ENCODE results near the gene AKNA. TPM values are rescaled to one million over a fixed set of nuclear protein-coding genes. Genes with fewer than 3 reads are reported as not detected.
"Not testable (repeated sequence)": the region's sequence is repeated elsewhere in the genome, so short reads cannot be mapped to it uniquely, and the experiment has no call there.

The AKNA gene
- total RNA-seq, 1 experiment from 2014 or later: 10.1 TPM

DNA sequence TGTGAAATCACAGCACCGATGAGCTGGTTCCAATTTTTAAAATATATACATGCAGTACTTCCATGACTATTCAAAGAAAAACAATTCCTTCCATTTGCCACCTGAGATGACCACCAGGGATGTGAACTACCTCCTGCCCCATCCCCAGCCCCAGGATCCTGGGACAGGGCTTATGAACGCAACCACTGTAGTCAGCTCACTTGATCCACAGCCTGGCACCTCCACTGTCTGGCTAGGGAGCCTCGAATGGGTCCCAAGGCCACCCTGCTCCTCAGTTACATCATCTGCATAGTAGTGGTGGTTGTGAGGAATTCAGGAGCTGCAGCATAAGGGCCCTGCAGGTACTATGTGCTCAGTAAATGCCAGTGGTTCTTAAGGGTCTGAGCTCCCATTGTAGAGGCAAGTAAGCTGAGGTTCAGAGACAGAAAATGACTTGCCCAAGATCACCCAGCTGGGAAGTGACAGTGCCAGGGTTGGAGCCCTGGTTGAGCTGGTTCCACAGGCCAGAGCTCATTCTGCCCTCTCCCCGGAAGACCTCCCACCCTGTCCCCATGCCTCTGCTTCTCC lies 55.2 kb downstream of the AKNA start:
- POLR2A ChIA-PET: interaction anchor here (0.5 kb wide), 1 partner anchor 290 kb away, joined by 3 read pairs; no protein-coding TSS in a partner anchor

DNA sequence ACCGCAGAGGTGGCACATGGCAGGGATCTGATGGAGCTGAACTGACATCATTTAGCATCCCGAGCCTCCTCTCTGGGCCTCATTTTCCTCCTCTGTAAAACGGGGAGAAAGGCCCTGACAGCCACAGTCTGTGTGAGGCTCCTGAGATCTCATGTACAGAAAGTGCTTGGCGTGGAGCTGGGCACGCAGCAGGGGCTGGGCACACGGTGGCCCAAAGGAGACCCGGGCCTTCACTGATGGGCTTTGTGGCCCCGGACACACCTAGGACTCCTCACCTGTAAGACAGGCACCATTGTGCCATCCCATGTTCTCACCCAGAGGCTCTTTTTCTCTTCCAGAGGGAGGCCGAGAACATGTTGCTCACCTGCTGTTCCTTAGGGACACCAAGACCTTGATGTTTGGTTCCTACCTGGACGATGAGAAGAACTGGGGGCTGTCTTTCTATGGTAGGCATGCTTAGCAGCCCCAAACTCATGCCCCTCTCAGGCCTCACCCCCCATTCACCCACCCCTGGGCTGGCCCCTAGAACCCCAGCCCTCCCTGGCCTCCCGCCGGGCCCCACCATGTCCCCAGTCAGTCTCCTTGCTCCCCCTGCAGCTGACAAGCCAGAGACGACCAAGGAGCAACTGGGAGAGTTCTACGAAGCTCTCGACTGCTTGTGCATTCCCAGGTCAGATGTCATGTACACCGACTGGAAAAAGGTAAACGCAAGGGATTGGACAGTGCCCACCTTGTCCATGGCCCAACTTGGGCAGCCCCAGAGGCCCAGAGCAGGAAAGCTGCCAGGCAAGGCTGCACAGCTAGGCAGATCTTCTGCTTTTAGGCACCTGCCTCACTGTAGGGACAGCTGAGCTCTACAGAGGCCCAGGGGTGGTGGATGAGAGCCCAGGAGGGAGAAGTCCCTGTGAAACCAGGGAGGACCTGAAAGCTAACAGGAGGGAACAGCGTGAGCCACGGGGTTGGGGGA lies 56.3 kb downstream of the AKNA start:
- POLR2A ChIA-PET; H3K36me3 ChIP-seq (ENCODE audit: control insufficient read depth, insufficient read depth, low read length); BruUV-seq (replicated peaks); ATAC-seq; intact Hi-C loops (cut with micrococcal nuclease; ENCODE audit: unreplicated experiment); H3K4me3 ChIP-seq (ENCODE audit: low read depth in 2 of 2, low read length in 2 of 2); CTCF ChIA-PET; H3K9me3 ChIP-seq (ENCODE audit: control insufficient read depth, insufficient read depth, low read depth, low read length); H3K4me1 ChIP-seq (ENCODE audit: control insufficient read depth, insufficient read depth, low read length); in situ Hi-C loops (cut with HindIII; ENCODE audit: low pct_unique_long_range_greater_than_20kb, low sequenced_read_pairs); DNase-seq (ENCODE audit: low read depth, low spot score); H3K27me3 ChIP-seq (ENCODE audit: control insufficient read depth, insufficient read depth, low read length); H3K27ac ChIP-seq (ENCODE audit: low read length): not testable (repeated sequence)

More for the DNA sequence above, 55.2 kb downstream of the AKNA start:
- H3K27ac ChIP-seq (ENCODE audit: low read length); H3K4me1 ChIP-seq (ENCODE audit: control insufficient read depth, insufficient read depth, low read length); intact Hi-C loops (cut with micrococcal nuclease; ENCODE audit: unreplicated experiment); H3K4me3 ChIP-seq (ENCODE audit: low read depth in 2 of 2, low read length in 2 of 2); BruUV-seq (replicated peaks); ATAC-seq; in situ Hi-C loops (cut with HindIII; ENCODE audit: low pct_unique_long_range_greater_than_20kb, low sequenced_read_pairs); H3K9me3 ChIP-seq (ENCODE audit: control insufficient read depth, insufficient read depth, low read depth, low read length); DNase-seq (ENCODE audit: low read depth, low spot score); H3K27me3 ChIP-seq (ENCODE audit: control insufficient read depth, insufficient read depth, low read length); H3K36me3 ChIP-seq (ENCODE audit: control insufficient read depth, insufficient read depth, low read length): not testable (repeated sequence)
- CTCF ChIA-PET: interaction anchor here (0.6 kb wide), 1 partner anchor 171 kb away, joined by 3 read pairs; no protein-coding TSS in a partner anchor

DNA sequence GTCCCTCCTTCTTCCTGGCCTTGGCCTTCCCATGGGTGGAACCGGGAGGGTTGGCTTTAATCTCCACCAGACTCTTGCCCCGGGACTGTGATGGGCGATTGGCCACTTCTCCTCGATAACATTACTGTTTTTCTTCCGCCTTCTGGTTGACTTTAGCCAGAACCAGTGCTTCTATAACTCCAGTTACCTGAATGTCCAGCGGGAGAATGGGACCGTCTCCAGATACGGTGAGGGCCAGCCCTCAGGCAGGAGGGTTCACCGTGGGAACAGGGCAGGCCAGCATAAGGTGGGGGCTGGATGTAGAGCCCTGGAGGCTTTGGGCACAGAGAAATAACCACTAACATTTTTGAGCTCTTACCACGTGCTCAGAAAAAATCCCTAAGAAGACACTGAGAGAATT lies 57.1 kb downstream of the AKNA start:
- H3K4me1 ChIP-seq (ENCODE audit: control insufficient read depth, insufficient read depth, low read length): no peaks in the 10 kb centered on the region
- BruUV-seq (replicated peaks): no TSS peak
- CTCF ChIA-PET: no interaction called here
- DNase-seq (ENCODE audit: low read depth, low spot score) (no peak), ATAC-seq (no peak)
- no peaks in the 10 kb centered on the region for H3K9me3 ChIP-seq (ENCODE audit: control insufficient read depth, insufficient read depth, low read depth, low read length)
- TF ChIP-seq, protein P1, sequence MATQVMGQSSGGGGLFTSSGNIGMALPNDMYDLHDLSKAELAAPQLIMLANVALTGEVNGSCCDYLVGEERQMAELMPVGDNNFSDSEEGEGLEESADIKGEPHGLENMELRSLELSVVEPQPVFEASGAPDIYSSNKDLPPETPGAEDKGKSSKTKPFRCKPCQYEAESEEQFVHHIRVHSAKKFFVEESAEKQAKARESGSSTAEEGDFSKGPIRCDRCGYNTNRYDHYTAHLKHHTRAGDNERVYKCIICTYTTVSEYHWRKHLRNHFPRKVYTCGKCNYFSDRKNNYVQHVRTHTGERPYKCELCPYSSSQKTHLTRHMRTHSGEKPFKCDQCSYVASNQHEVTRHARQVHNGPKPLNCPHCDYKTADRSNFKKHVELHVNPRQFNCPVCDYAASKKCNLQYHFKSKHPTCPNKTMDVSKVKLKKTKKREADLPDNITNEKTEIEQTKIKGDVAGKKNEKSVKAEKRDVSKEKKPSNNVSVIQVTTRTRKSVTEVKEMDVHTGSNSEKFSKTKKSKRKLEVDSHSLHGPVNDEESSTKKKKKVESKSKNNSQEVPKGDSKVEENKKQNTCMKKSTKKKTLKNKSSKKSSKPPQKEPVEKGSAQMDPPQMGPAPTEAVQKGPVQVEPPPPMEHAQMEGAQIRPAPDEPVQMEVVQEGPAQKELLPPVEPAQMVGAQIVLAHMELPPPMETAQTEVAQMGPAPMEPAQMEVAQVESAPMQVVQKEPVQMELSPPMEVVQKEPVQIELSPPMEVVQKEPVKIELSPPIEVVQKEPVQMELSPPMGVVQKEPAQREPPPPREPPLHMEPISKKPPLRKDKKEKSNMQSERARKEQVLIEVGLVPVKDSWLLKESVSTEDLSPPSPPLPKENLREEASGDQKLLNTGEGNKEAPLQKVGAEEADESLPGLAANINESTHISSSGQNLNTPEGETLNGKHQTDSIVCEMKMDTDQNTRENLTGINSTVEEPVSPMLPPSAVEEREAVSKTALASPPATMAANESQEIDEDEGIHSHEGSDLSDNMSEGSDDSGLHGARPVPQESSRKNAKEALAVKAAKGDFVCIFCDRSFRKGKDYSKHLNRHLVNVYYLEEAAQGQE (IDR thresholded peaks at IDR 0.05; ENCODE audit: insufficient read depth in 1 of 2, low read depth in 2 of 2, low read length in 1 of 2): no peak
- TF ChIP-seq SIN3A (IDR thresholded peaks at IDR 0.05; ENCODE audit: borderline replicate concordance, insufficient read depth, low read depth, low read length): no peak
- POLR2A ChIA-PET: no interaction called here
- H3K27me3 ChIP-seq (ENCODE audit: control insufficient read depth, insufficient read depth, low read length): no peaks in the 10 kb centered on the region
- H3K27ac ChIP-seq (ENCODE audit: low read length): no peak overlapping the region
- intact Hi-C loops (cut with micrococcal nuclease; ENCODE audit: unreplicated experiment): no loop called here
- in situ Hi-C loops (cut with HindIII; ENCODE audit: low pct_unique_long_range_greater_than_20kb, low sequenced_read_pairs): no loop called here
- H3K36me3 ChIP-seq (ENCODE audit: control insufficient read depth, insufficient read depth, low read length): no peaks in the 10 kb centered on the region
- no peak overlapping the region for H3K4me3 ChIP-seq (ENCODE audit: low read depth in 2 of 2, low read length in 2 of 2)

DNA sequence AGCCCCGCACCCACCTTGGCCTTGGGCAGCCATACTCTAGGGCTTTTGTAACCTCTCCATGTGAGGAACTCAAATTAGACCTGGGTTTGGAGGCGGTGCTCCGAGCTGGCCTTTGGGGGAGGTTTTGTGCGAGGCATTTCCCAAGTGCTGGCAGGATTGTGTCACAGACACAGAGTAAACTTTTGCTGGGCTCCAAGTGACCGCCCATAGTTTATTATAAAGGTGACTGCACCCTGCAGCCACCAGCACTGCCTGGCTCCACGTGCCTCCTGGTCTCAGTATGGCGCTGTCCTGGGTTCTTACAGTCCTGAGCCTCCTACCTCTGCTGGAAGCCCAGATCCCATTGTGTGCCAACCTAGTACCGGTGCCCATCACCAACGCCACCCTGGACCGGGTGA lies 58.2 kb downstream of the AKNA start, which contains the start of gene ORM2:
ORM2 (plus strand) TSS at position 245 of the 398 bp plus-strand sequence; CDS start at position 281, 36 bp downstream.
- intact Hi-C loops (cut with micrococcal nuclease; ENCODE audit: unreplicated experiment); H3K27me3 ChIP-seq (ENCODE audit: control insufficient read depth, insufficient read depth, low read length); H3K4me3 ChIP-seq (ENCODE audit: low read depth in 2 of 2, low read length in 2 of 2); DNase-seq (ENCODE audit: low read depth, low spot score); H3K36me3 ChIP-seq (ENCODE audit: control insufficient read depth, insufficient read depth, low read length); H3K9me3 ChIP-seq (ENCODE audit: control insufficient read depth, insufficient read depth, low read depth, low read length); H3K27ac ChIP-seq (ENCODE audit: low read length); POLR2A ChIA-PET; H3K4me1 ChIP-seq (ENCODE audit: control insufficient read depth, insufficient read depth, low read length); BruUV-seq (replicated peaks); in situ Hi-C loops (cut with HindIII; ENCODE audit: low pct_unique_long_range_greater_than_20kb, low sequenced_read_pairs); CTCF ChIA-PET: not testable (repeated sequence)
- ATAC-seq: peak; percentile 16; the same call in 1 of the 2 replicates

DNA sequence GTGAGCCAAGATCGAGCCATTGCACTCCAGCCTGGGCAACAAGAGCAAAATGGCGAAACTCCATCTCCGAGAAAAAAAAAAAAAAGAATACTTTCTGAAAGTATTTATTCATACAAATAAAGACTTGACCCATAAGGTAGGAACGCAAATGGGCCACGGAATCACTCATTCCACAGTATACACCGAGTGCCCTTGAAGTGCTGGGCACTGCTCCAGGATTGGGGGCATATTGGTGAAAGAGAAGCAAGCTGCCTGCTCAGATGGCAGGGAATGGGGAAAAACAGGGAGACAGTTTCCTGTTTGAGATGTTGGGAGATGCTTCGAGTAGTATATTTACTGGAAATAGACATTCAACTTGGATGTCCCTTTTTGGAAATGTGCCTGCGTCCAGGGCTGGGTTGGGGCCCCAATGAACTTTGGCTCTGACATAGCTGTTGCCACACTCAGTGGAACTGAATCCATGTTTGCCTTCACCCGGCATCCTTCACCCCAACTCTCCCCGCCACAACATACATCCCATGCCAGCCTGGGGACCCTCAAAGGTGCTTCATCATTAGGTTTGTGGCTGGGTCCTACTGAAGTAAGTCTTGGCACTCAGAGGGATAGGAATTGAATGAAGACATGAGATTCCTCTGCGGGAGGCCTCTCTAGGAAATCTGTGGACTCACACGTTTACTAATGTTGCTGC lies 58.7 kb downstream of the AKNA start:
- ATAC-seq; H3K4me3 ChIP-seq (ENCODE audit: low read depth in 2 of 2, low read length in 2 of 2); in situ Hi-C loops (cut with HindIII; ENCODE audit: low pct_unique_long_range_greater_than_20kb, low sequenced_read_pairs); H3K27ac ChIP-seq (ENCODE audit: low read length); DNase-seq (ENCODE audit: low read depth, low spot score); intact Hi-C loops (cut with micrococcal nuclease; ENCODE audit: unreplicated experiment); H3K4me1 ChIP-seq (ENCODE audit: control insufficient read depth, insufficient read depth, low read length); BruUV-seq (replicated peaks); H3K36me3 ChIP-seq (ENCODE audit: control insufficient read depth, insufficient read depth, low read length); H3K27me3 ChIP-seq (ENCODE audit: control insufficient read depth, insufficient read depth, low read length); POLR2A ChIA-PET; CTCF ChIA-PET; H3K9me3 ChIP-seq (ENCODE audit: control insufficient read depth, insufficient read depth, low read depth, low read length): not testable (repeated sequence)
